GM11168 (cell line): ENCODE measurements around the gene GMDS.
"Not testable (repeated sequence)": the region's sequence is repeated elsewhere in the genome, so short reads cannot be mapped to it uniquely, and the experiment has no call there.

Experiments used
- in situ Hi-C: fragments of 300-500 bp; cut with MboI; formaldehyde crosslinking; loops from one replicate; pipeline ENCODE4 v1.12.0; 2022; ENCODE audit warnings: low sequenced_read_pairs; ENCODE audit not compliant: unreplicated experiment

The GMDS gene

GRCh38 chr6:1854296-1854695 is 391.1 kb downstream of the GMDS start:
- in situ Hi-C loops = no loop called here

- in situ Hi-C loops = no loop called here
Measured at GRCh38 chr6:1853761-1854160, 391.6 kb downstream of the GMDS start.

- in situ Hi-C loops = no loop called here
Measured at GRCh38 chr6:1851681-1852456, 393.5 kb downstream of the GMDS start.

GRCh38 chr6:1850840-1851157 is 394.6 kb downstream of the GMDS start:
- in situ Hi-C loops = no loop called here

- in situ Hi-C loops = no loop called here
Measured at GRCh38 chr6:1850121-1850839, 395.1 kb downstream of the GMDS start.

- in situ Hi-C loops = no loop called here
Measured at GRCh38 chr6:1849691-1850090, 395.7 kb downstream of the GMDS start.

GRCh38 chr6:1848752-1849151 is 396.7 kb downstream of the GMDS start:
- in situ Hi-C loops = no loop called here

GRCh38 chr6:1846611-1847010 is 398.8 kb downstream of the GMDS start:
- in situ Hi-C loops = no loop called here

GRCh38 chr6:1845543-1845942 is 399.9 kb downstream of the GMDS start:
- in situ Hi-C loops = not testable (repeated sequence)

GRCh38 chr6:1842334-1842733 is 403.1 kb downstream of the GMDS start:
- in situ Hi-C loops = no loop called here

GRCh38 chr6:1841136-1841535 is 404.3 kb downstream of the GMDS start:
- in situ Hi-C loops = no loop called here

GRCh38 chr6:1840491-1841121 is 404.8 kb downstream of the GMDS start:
- in situ Hi-C loops = no loop called here

- in situ Hi-C loops = no loop called here
Measured at GRCh38 chr6:1839361-1839760, 406.0 kb downstream of the GMDS start.

GRCh38 chr6:1838604-1839213 is 406.7 kb downstream of the GMDS start:
- in situ Hi-C loops = no loop called here

GRCh38 chr6:1837826-1838225 is 407.6 kb downstream of the GMDS start:
- in situ Hi-C loops = no loop called here

GRCh38 chr6:1836690-1837089 is 408.7 kb downstream of the GMDS start:
- in situ Hi-C loops = no loop called here

GRCh38 chr6:1834646-1835516 is 410.5 kb downstream of the GMDS start:
- in situ Hi-C loops = no loop called here

- in situ Hi-C loops = no loop called here
Measured at GRCh38 chr6:1834207-1834606, 411.2 kb downstream of the GMDS start.

- in situ Hi-C loops = no loop called here
Measured at GRCh38 chr6:1832844-1833787, 412.3 kb downstream of the GMDS start.
